WTC11 (cell line): Measurements from ENCODE around the gene NARS2. TPM values are rescaled to one million over a fixed set of nuclear protein-coding genes. Genes with fewer than 3 reads are reported as not detected.
A peak's percentile ranks its signal among the peaks of the same experiment; 100 is the strongest.
"Not testable (repeated sequence)": the region's sequence is repeated elsewhere in the genome, so short reads cannot be mapped to it uniquely, and the experiment has no call there.

Experiments
- ATAC-seq: fragments of 200-7000 bp; cut with Tn5 transposase; 2 replicates; pipeline ENCODE4 v1.10.0; 2021; ENCODE audit warnings: mild to moderate bottlenecking, moderate library complexity
- CTCF ChIA-PET: fragments of 300-600 bp; sonication (Branson Sonifier 250); formaldehyde crosslinking; loops from one replicate; lab custom pipeline; 2021; ENCODE audit warnings: antibody characterized with exemption; lab: Charles Lee
- POLR2A ChIA-PET: fragments of 350-600 bp; sonication (Branson Sonifier 250); formaldehyde crosslinking; loops from one replicate; lab custom pipeline; 2021; ENCODE audit warnings: antibody characterized with exemption; lab: Charles Lee
- DNase-seq: peaks from one replicate; pipeline ENCODE4 v3.0.0; 2021; ENCODE audit warnings: low spot score
- H3K27ac Mint-ChIP-seq: 2 replicates; pipeline ENCODE4 v1.8.0; 2021; ENCODE audit warnings: mixed read lengths
- H3K27me3 Mint-ChIP-seq: 2 replicates; pipeline ENCODE4 v1.8.0; 2021; ENCODE audit warnings: low read depth, mild to moderate bottlenecking, moderate library complexity, mixed read lengths
- H3K36me3 Mint-ChIP-seq: 2 replicates; pipeline ENCODE4 v1.8.0; 2021; ENCODE audit warnings: mixed read lengths
- H3K4me1 Mint-ChIP-seq: 2 replicates; pipeline ENCODE4 v1.8.0; 2022; ENCODE audit warnings: mixed read lengths
- H3K4me3 Mint-ChIP-seq: 2 replicates; pipeline ENCODE4 v1.8.0; 2021; ENCODE audit warnings: mild to moderate bottlenecking, moderate library complexity, mixed read lengths
- H3K9me3 Mint-ChIP-seq: 2 replicates; pipeline ENCODE4 v1.8.0; 2021; ENCODE audit warnings: mixed read lengths
- ATF2 ChIP-seq: sonication (generic); formaldehyde crosslinking; IDR thresholded peaks from 2 replicates; pipeline ENCODE4 v1.8.1; 2022; ENCODE audit warnings: low read depth, missing genetic modification reagents, borderline replicate concordance
- FOXJ3 ChIP-seq: sonication (generic); formaldehyde crosslinking; IDR thresholded peaks from 2 replicates; pipeline ENCODE4 v1.9.0; 2021; ENCODE audit warnings: missing genetic modification reagents, mild to moderate bottlenecking, borderline replicate concordance
- FOXP1 ChIP-seq: sonication (generic); formaldehyde crosslinking; IDR thresholded peaks from 2 replicates; pipeline ENCODE4 v1.8.0; 2022; ENCODE audit warnings: missing genetic modification reagents, mild to moderate bottlenecking, moderate library complexity, borderline replicate concordance
- IRF1 ChIP-seq: sonication (generic); formaldehyde crosslinking; IDR thresholded peaks from 2 replicates; pipeline ENCODE4 v1.8.0; 2023; ENCODE audit warnings: missing genetic modification reagents
- SMAD3 ChIP-seq: sonication (generic); formaldehyde crosslinking; IDR thresholded peaks from 2 replicates; pipeline ENCODE4 v1.8.0; 2022; ENCODE audit warnings: missing genetic modification reagents, mild to moderate bottlenecking, borderline replicate concordance
- USF1 ChIP-seq: sonication (generic); formaldehyde crosslinking; IDR thresholded peaks from 2 replicates; pipeline ENCODE4 v1.8.0; 2022; ENCODE audit warnings: mild to moderate bottlenecking, missing genetic modification reagents
- ZNF121 ChIP-seq: sonication (generic); formaldehyde crosslinking; IDR thresholded peaks from 2 replicates; pipeline ENCODE4 v1.8.0; 2023; ENCODE audit warnings: missing genetic modification reagents
- ZNF532 ChIP-seq: fragments of 250-450 bp; sonication (Bioruptor Pico); IDR thresholded peaks from 2 replicates; pipeline ENCODE4 v1.9.0; 2021; ENCODE audit warnings: mild to moderate bottlenecking, borderline replicate concordance
- total RNA-seq: library from RNA; stranded (reverse); gene quantifications from 3 replicates; pipeline ENCODE4 v1.2.3, GENCODE V29; 2021
- TF ChIP-seq, protein P1 (sequence below): sonication (generic); formaldehyde crosslinking; conservative IDR thresholded peaks from 2 replicates; pipeline ENCODE4 v1.8.1; 2023; ENCODE audit warnings: mild to moderate bottlenecking, low read depth, missing genetic modification reagents, moderate library complexity
- TF ChIP-seq, protein P2 (sequence below): sonication (generic); formaldehyde crosslinking; IDR thresholded peaks from 2 replicates; pipeline ENCODE4 v1.8.0; 2022; ENCODE audit warnings: mild to moderate bottlenecking, missing genetic modification reagents

NARS2 gene
- total RNA-seq, 1 experiment from 2014 or later: 36.4 TPM

- no peak overlapping the region for H3K27ac Mint-ChIP-seq
- H3K4me1 Mint-ChIP-seq: peaks cover 39% of the 10 kb centered on the region
- TF ChIP-seq FOXJ3 (CRISPR knock-in tag) (no peak), FOXP1 (CRISPR knock-in tag) (no peak), ZNF532 (no peak), ATF2 (no peak)
- TF ChIP-seq, all 79 proteins: peak for 0
- CTCF ChIA-PET: interaction anchor here (2.1 kb wide), 1 partner anchor 12 kb away, joined by 9 read pairs; no protein-coding TSS in a partner anchor
- no peak for ATAC-seq
- H3K4me3 Mint-ChIP-seq: no peak overlapping the region
- H3K36me3 Mint-ChIP-seq: peaks cover 29% of the 10 kb centered on the region
- no peaks in the 10 kb centered on the region for H3K27me3 Mint-ChIP-seq
- peaks cover 10% of the 10 kb centered on the region for H3K9me3 Mint-ChIP-seq
- DNase-seq: no peak
- POLR2A ChIA-PET: interaction anchor here (0.6 kb wide), 1 partner anchor 152 kb away, joined by 7 read pairs; no protein-coding TSS in a partner anchor
Measured at GRCh38 chr11:78552881-78553280, 21.8 kb downstream of the NARS2 start.

- CTCF ChIA-PET: interaction anchor here (1.0 kb wide), 1 partner anchor 12 kb away, joined by 5 read pairs; no protein-coding TSS in a partner anchor
Measured at GRCh38 chr11:78552139-78552538, 22.5 kb downstream of the NARS2 start.

GRCh38 chr11:78551066-78551465 is 23.6 kb downstream of the NARS2 start:
- DNase-seq (no peak), ATAC-seq (no peak)
- Mint-ChIP-seq H3K9me3 (peaks cover 10% of the 10 kb centered on the region), H3K36me3 (peaks cover 27% of the 10 kb centered on the region), H3K27ac (0 out of 2 replicates have a peak overlapping the region, but pooled peaks have one; percentile 65), H3K4me1 (peaks cover 28% of the 10 kb centered on the region), H3K27me3 (no peaks in the 10 kb centered on the region), H3K4me3 (no peak overlapping the region)
- TF ChIP-seq, protein P1, sequence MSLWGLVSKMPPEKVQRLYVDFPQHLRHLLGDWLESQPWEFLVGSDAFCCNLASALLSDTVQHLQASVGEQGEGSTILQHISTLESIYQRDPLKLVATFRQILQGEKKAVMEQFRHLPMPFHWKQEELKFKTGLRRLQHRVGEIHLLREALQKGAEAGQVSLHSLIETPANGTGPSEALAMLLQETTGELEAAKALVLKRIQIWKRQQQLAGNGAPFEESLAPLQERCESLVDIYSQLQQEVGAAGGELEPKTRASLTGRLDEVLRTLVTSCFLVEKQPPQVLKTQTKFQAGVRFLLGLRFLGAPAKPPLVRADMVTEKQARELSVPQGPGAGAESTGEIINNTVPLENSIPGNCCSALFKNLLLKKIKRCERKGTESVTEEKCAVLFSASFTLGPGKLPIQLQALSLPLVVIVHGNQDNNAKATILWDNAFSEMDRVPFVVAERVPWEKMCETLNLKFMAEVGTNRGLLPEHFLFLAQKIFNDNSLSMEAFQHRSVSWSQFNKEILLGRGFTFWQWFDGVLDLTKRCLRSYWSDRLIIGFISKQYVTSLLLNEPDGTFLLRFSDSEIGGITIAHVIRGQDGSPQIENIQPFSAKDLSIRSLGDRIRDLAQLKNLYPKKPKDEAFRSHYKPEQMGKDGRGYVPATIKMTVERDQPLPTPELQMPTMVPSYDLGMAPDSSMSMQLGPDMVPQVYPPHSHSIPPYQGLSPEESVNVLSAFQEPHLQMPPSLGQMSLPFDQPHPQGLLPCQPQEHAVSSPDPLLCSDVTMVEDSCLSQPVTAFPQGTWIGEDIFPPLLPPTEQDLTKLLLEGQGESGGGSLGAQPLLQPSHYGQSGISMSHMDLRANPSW: no peak
- TF ChIP-seq USF1 (CRISPR knock-in tag): no peak
- TF ChIP-seq ZNF121: no peak
- TF ChIP-seq SMAD3 (CRISPR knock-in tag): no peak
- TF ChIP-seq, protein P2, sequence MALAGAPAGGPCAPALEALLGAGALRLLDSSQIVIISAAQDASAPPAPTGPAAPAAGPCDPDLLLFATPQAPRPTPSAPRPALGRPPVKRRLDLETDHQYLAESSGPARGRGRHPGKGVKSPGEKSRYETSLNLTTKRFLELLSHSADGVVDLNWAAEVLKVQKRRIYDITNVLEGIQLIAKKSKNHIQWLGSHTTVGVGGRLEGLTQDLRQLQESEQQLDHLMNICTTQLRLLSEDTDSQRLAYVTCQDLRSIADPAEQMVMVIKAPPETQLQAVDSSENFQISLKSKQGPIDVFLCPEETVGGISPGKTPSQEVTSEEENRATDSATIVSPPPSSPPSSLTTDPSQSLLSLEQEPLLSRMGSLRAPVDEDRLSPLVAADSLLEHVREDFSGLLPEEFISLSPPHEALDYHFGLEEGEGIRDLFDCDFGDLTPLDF (CRISPR knock-in tag): no peak
- no peak for TF ChIP-seq IRF1 (CRISPR knock-in tag)
- CTCF ChIA-PET: interaction anchor here (3.0 kb wide), 1 partner anchor 13 kb away, joined by 11 read pairs; no protein-coding TSS in a partner anchor
- POLR2A ChIA-PET: no interaction called here

More at GRCh38 chr11:78552139-78552538, 22.5 kb downstream of the NARS2 start:
- ATAC-seq, H3K4me3 Mint-ChIP-seq, DNase-seq, H3K27ac Mint-ChIP-seq, POLR2A ChIA-PET, H3K9me3 Mint-ChIP-seq, H3K27me3 Mint-ChIP-seq: not testable (repeated sequence)
- Mint-ChIP-seq H3K36me3 (peaks cover 29% of the 10 kb centered on the region), H3K4me1 (peaks cover 34% of the 10 kb centered on the region)
